ENCODE data around the gene CCDC92B.
"Not testable (repeated sequence)": the region's sequence is repeated elsewhere in the genome, so short reads cannot be mapped to it uniquely, and the experiment has no call there.

CCDC92B gene

GRCh38 chr17:2749058-2749783 lies at the start of gene CCDC92B:
Gene CCDC92B (minus strand): TSS chr17:2749652. CDS start chr17:2735145, 14,507 bp downstream.
- DNase-seq = no peak

- no peak for DNase-seq
Measured at GRCh38 chr17:2798678-2799077, 49.2 kb upstream of the CCDC92B start.

- no peak for DNase-seq
Measured at GRCh38 chr17:2798188-2798587, 48.7 kb upstream of the CCDC92B start.

GRCh38 chr17:2797637-2798036 lies 48.2 kb upstream of the CCDC92B start:
- DNase-seq = no peak

- DNase-seq = no peak
Measured at GRCh38 chr17:2797226-2797625, 47.8 kb upstream of the CCDC92B start.

GRCh38 chr17:2796164-2797125 lies 47.0 kb upstream of the CCDC92B start, which contains the start of gene RAP1GAP2:
Gene RAP1GAP2 (plus strand): TSS chr17:2796438. CDS start chr17:2796528, 90 bp downstream.
- peak; percentile 85 for DNase-seq

- DNase-seq = no peak
Measured at GRCh38 chr17:2795441-2796163, 46.1 kb upstream of the CCDC92B start.

- no peak for DNase-seq
Measured at GRCh38 chr17:2794111-2794803, 44.8 kb upstream of the CCDC92B start.

GRCh38 chr17:2792366-2793169 lies 43.1 kb upstream of the CCDC92B start:
- DNase-seq = peak; percentile 57

- no peak for DNase-seq
Measured at GRCh38 chr17:2789700-2790099, 40.2 kb upstream of the CCDC92B start.

- peak; percentile 91 for DNase-seq
Measured at GRCh38 chr17:2786176-2786881, 36.9 kb upstream of the CCDC92B start.

GRCh38 chr17:2785376-2785775 lies 35.9 kb upstream of the CCDC92B start:
- not testable (repeated sequence) for DNase-seq

- DNase-seq = no peak
Measured at GRCh38 chr17:2784864-2785263, 35.4 kb upstream of the CCDC92B start.

GRCh38 chr17:2783310-2784030 lies 34.0 kb upstream of the CCDC92B start:
- DNase-seq = no peak

GRCh38 chr17:2782055-2782454 lies 32.6 kb upstream of the CCDC92B start:
- DNase-seq = no peak

- DNase-seq = not testable (repeated sequence)
Measured at GRCh38 chr17:2781598-2781997, 32.1 kb upstream of the CCDC92B start.

- no peak for DNase-seq
Measured at GRCh38 chr17:2780931-2781454, 31.5 kb upstream of the CCDC92B start.

GRCh38 chr17:2780256-2780655 lies 30.8 kb upstream of the CCDC92B start:
- no peak for DNase-seq

GRCh38 chr17:2779545-2779944 lies 30.1 kb upstream of the CCDC92B start:
- no peak for DNase-seq

- no peak for DNase-seq
Measured at GRCh38 chr17:2778489-2778888, 29.0 kb upstream of the CCDC92B start.
